NK-92 (cell line): ENCODE results near the gene PPM1E.

Source experiments
- DNase-seq: peaks from one replicate; lab custom pipeline; 2025; ENCODE audit not compliant: unreplicated experiment; lab: John Stamatoyannopoulos, UW

PPM1E gene

DNA sequence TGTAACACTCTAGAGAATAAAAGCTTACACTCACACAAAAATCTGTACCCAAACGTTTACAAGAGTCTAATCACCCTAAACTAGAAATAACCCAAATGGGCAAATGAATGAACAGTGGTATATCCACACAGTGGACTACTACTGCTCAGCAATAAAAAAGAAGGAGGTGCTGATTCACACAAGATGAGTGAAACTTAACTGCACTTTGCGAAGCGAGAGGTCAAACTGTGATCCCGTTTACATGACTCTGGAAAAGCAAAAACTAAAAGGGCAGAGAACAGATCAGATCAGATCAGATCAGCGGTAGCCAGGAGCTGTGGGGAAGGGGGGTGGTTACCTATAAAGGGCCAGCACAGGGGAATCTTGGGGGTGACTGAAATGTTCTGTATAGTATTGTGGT is 237.7 kb downstream of the PPM1E start:
- DNase-seq: no peak

DNA sequence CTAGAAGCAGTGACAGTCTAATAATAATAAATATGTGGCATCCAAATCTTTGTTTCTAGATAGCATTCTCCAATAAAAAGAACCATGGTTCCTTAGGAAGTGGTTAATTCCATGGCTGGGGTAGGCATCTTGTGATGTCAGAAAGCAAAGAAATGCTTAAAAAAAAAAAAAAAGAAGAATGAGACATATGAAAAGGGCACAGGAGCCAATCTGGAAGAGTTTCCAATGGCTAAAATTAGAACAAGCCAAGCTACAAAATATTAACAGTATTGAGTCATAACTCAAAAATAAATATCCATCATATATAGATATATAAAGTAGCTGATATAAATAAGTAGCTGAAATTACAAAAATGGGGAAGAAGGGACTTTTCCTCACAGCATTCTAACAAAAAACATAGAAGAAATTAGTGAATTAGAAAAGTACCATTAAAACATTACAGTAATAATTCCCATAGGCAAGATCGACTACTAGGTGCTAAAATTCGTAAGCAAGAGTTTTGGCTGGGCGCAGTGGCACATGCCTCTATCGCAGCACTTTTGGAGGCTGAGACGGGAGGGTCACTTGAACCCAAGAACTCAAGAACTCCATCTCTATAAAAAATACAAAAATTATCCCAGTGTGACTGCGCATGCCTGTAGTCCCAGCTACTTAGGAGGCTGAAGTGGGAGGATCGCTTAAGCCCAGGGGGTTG is 239.7 kb downstream of the PPM1E start:
- no peak for DNase-seq

DNA sequence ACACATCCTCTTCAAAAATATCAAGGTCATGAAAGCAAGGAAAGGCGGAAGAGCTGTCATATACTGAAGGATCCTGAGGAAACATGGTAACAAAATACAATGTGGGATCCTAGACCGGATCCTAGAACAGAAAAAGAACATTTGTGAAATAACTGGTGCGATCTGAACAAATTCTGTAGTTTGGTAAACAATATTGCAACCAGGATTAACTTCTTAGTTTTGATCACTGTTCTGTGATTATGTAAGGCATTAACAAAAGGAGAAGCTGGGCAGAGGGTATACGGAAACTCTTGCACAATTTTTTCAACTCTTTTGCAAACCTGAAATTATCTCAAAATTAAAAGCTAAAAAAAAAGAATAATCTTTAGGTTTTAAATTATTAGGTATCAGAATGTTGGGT is 241.3 kb downstream of the PPM1E start:
- DNase-seq: no peak

- no peak for DNase-seq
These were observed 242.3 kb downstream of the PPM1E start for GRCh38 chr17:58997756-58998553.

DNA sequence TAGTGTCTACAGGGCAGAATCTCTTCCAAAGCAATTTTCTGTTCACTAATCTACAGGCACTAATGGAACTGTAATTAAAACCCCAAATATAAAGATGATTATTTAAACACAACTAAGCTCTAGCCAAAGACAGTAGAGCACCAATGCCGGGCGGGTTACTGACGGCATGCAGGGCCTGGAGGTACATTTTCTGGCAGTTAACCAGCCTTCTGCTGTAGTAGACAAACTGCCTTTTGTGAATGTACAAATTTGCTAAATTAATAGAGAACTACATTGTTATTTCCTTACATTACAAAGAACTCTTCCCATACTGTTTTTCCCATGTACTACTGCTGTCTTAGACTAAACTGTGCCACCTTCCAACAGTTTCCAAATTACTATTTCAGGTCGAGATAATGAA is 243.2 kb downstream of the PPM1E start:
- DNase-seq: no peak

DNA sequence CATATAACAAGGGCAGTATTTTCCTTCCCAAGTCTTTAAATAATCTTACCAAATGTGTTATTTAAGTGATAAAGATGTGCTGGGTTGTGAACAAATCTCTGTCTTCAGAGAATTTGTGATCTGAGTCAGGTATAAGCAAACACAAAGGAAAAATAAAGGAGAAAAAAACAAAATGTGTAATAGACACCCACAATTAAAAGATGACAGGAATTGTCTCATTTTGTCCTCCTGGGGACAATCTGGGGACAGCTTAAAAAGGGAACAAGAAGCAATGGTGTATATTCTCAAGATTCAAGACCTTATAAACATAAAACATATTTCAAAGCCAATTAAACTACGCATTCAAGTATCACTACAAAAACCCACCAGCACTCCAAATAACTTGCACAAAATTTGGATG is 243.8 kb downstream of the PPM1E start:
- no peak for DNase-seq

GRCh38 chr17:59000022-59000421 is 244.4 kb downstream of the PPM1E start:
- DNase-seq: no peak

- no peak for DNase-seq
These were observed 245.6 kb downstream of the PPM1E start for GRCh38 chr17:59001158-59001814.

GRCh38 chr17:59002126-59002525 is 246.5 kb downstream of the PPM1E start:
- no peak for DNase-seq

DNA sequence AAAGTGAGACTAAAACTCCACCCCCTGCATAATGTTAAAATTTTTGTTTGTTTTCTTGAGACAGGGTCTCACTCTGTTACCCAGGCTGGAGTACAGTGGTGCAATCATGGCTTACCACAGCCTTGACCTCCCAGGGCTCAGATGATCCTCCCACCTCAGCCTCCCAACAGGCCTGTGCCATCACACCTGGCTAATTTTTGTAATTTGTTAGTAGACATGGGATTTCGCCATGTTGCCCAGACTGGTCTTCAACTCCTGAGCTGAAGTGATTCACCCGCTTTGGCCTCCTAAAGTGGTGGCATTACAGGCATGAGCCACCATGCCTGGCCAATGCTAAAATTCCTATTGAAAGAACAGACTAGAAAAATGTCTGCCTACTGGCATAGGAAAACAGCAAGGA is 247.2 kb downstream of the PPM1E start:
- DNase-seq: no peak

DNA sequence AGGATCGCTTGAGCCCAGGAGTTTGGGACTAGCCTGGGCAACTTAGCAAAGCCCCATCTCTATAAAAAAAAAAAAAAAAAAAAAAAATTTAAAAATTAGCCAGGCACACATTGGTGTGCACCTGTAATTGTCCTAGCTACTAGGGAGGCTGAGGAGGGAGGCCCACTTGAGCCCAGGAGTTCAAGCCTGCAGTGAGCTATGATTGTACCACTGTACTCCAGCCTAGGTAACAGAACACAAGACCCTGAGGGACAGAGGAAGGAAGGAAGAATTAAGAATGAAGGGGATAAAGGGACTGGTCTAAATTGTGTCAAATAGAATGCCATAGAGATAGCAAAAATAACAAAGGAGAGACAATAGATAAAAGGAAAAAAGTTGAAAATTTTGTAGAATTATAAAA is 248.2 kb downstream of the PPM1E start:
- no peak for DNase-seq

DNA sequence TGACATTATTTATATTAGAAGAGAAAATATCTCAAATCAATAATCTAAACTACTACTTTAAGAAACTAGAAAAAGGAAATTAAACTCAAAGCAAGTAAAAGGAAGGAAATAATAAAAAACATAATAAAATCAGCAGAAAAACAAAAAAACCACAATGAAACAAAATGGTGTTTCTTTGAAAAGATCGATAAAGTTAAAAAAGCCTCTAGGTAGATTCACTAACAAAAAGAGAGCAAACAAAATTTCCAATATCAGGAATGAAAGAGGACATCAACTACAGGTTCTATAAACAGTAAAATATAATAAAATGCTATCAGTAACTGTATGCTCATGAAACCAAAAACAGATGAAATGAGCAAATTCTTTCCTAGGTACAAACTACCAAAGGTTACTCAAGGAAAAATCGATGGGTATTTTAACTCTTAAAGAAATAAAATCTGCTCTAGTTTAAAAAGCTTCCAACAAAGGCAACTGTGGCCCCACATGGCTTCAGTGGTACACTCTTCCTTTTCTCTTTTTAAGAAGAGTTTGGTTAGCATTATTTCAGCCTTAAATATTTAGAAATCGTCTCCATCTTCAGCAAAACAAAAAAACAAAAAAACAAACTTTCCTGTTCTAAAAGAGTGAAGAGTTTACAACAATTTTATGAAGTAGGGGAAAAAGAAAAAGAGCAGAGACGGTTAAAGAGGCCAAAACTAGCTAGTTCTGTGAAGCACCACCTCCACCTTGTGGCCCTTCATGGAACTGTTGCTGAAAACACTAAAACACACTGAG is 248.9 kb downstream of the PPM1E start:
- no peak for DNase-seq

DNA sequence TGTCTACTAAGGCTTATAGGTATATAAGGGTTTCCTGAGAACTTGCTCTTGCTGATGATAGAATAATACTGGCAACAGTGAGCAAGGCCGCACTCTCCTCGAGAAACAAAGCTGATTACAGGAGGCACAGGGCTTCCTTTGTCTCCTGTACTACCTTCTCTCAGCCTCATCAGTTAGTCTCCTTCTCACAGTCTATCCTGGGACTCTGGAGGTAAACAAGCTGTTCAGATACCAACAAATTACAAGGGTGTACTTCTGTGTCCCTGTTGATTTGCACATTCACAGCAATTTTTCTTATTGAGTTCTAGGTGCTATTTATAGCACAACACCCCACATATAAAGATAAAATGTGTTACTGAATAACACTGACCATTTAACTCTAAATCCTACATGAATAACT is 252.3 kb downstream of the PPM1E start:
- no peak for DNase-seq

DNA sequence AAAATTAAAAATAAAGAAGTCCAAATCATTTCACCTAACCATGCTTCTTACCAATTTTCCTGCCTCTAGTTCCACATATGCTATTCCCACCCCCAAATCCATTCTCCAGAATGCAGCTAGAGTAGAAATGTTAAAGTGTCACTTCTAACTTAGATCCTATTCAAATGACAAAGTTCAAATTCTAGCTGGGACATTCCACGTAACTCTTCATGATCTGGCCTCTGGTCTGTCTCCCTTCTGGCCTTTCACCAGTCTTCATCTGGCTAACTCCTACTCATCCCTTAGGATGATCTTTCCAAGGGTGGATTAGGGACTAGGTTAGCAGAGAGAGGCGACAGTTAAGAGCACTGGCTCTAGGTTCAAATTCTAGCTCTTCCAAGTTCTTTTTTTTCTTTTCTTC is 253.1 kb downstream of the PPM1E start:
- no peak for DNase-seq

GRCh38 chr17:59010026-59010425 is 254.4 kb downstream of the PPM1E start:
- no peak for DNase-seq

DNA sequence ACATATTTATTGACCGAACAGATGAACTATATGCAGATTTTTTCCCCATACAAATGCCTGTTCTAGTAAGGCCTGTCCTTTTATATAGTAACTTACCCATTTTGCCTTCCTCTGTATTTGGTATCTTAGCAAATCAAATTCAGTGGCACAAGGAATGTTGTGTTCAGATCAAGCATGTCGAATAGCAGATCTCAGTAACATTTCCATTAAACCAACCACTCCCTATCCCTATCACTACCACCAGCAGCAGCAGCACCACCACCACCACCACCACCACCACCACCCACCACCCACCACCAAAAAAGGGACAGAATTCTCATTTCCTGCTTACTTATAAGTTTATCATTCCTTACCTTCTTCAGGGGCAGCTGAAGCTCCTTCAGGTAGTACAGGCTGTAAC is 256.3 kb downstream of the PPM1E start:
- no peak for DNase-seq

DNA sequence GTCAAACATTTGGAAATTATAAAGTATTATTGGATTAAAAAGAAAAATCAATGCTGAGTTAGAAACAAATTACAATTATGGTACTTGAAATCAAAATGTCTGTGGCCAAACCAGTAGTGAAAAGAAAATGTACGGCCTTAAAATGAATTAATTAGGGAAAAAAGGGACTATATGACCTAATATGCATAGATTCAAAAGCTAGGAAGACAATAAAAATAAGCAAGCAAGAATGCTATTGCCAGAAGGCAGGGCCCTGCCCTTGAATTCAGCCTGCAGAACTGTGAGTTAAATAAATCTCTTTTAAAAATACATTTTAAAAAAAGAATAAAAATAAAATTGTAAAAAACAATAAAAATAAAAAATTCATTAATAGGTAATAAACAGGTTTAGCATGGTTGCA is 262.4 kb downstream of the PPM1E start:
- no peak for DNase-seq

- DNase-seq: no peak
These were observed 269.3 kb downstream of the PPM1E start for GRCh38 chr17:59024916-59025315.

GRCh38 chr17:59026176-59026939 is 270.7 kb downstream of the PPM1E start:
- DNase-seq: no peak

- no peak for DNase-seq
These were observed 272.1 kb downstream of the PPM1E start for GRCh38 chr17:59027750-59028149.

DNA sequence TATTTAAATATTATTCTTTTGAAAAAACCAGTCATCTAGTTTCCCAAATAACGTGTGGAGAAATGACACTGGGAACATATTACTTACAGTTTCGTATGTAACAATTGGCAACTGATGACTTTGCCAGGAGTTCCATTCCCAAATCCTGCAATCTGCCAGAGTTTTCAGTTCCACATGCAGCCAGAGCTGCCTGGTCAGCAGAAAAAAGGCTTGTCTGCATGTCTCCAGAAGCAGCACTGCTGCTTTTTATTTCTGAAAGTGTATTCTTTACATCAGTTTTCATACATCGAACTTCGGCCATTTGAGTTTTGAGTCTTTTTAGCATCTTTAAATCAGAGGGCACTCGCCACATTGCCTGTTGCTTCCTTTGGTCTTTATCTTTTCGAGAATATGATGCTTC is 272.7 kb downstream of the PPM1E start:
- DNase-seq: no peak
